ENCODE measurements around the gene TMEM174.
"Not testable (repeated sequence)": the region's sequence is repeated elsewhere in the genome, so short reads cannot be mapped to it uniquely, and the experiment has no call there.

GRCh38 chr5:73207239-73207638 lies 34.2 kb downstream of the TMEM174 start:
- TF ChIP-seq CTCF (conservative IDR thresholded peaks at IDR 0.05; ENCODE audit: low read depth, low read length); CEBPB (IDR thresholded peaks at IDR 0.05; ENCODE audit: low read depth, low read length); POLR2A (IDR thresholded peaks at IDR 0.05; ENCODE audit: low read depth, low read length); CHD1 (IDR thresholded peaks at IDR 0.05; ENCODE audit: low read depth, low read length); BHLHE40 (IDR thresholded peaks at IDR 0.05; ENCODE audit: low read depth, low read length): not testable (repeated sequence)

All from IMR-90 (cell line).